B cell (primary cell): Measurements from ENCODE around the gene LBR.

Experiments used
- CTCF ChIP-seq: fragments of 200-600 bp; IDR thresholded peaks from one replicate; pipeline ENCODE4 v1.8.0; 2022; ENCODE audit warnings: antibody characterized with exemption, mild to moderate bottlenecking
- EZH2 ChIP-seq: IDR thresholded peaks from 2 replicates; pipeline ENCODE4 v1.6.1; 2012; ENCODE audit warnings: borderline replicate concordance, low read depth, mild to moderate bottlenecking, moderate library complexity, low read length; ENCODE audit not compliant: insufficient read depth, poor library complexity, severe bottlenecking

GRCh38 chr1:225465793-225466517, 38.1 kb upstream of the LBR start:
- TF ChIP-seq CTCF (no peak), EZH2 (no peak)
